ENCODE data around the gene RUSC1.

Gene RUSC1

GRCh38 chr1:155295183-155295941, 25.3 kb upstream of the RUSC1 start:
- ATAC-seq (ENCODE audit: insufficient read depth, low read depth) (no peak), DNase-seq (no peak)
- Histone ChIP-seq H3K9ac (ENCODE audit: low read depth, low read length) (no peak overlapping the region), H3K36me3 (ENCODE audit: insufficient read depth, low read length) (no peaks in the 10 kb centered on the region), H3K27ac (ENCODE audit: low read length) (no peak overlapping the region), H3K9me3 (ENCODE audit: insufficient read depth, low read length, severe bottlenecking) (no peaks in the 10 kb centered on the region), H3K27me3 (ENCODE audit: insufficient read depth, low read length, poor library complexity) (no peaks in the 10 kb centered on the region), H3K4me3 (ENCODE audit: low read depth in 1 of 2, low read length in 2 of 2) (no peak overlapping the region), H3K4me1 (ENCODE audit: insufficient read depth, low read length) (no peaks in the 10 kb centered on the region), H2AFZ (ENCODE audit: low read depth, low read length) (no peak overlapping the region), H4K20me1 (ENCODE audit: insufficient read depth, low read length) (no peaks in the 10 kb centered on the region), H3K79me2 (ENCODE audit: insufficient read depth, low read length) (no peaks in the 10 kb centered on the region), H3K4me2 (ENCODE audit: insufficient read depth, low read length) (no peak overlapping the region)
- no peak for TF ChIP-seq CTCF (IDR thresholded peaks at IDR 0.05; ENCODE audit: borderline replicate concordance, extremely low read depth, low read length, poor library complexity, severe bottlenecking)
- no peak for TF ChIP-seq EZH2 (IDR thresholded peaks at IDR 0.05; ENCODE audit: borderline replicate concordance, low read depth, low read length, severe bottlenecking)

GRCh38 chr1:155295942-155296267, 24.8 kb upstream of the RUSC1 start:
- ATAC-seq (ENCODE audit: insufficient read depth, low read depth), result no peak
- H3K4me1 ChIP-seq (ENCODE audit: insufficient read depth, low read length), result no peaks in the 10 kb centered on the region
- H3K9me3 ChIP-seq (ENCODE audit: insufficient read depth, low read length, severe bottlenecking), result no peaks in the 10 kb centered on the region
- no peaks in the 10 kb centered on the region for H3K36me3 ChIP-seq (ENCODE audit: insufficient read depth, low read length)
- H3K4me2 ChIP-seq (ENCODE audit: insufficient read depth, low read length), result no peak overlapping the region
- no peak for DNase-seq
- no peak overlapping the region for H3K4me3 ChIP-seq (ENCODE audit: low read depth in 1 of 2, low read length in 2 of 2)
- no peak for TF ChIP-seq EZH2 (IDR thresholded peaks at IDR 0.05; ENCODE audit: borderline replicate concordance, low read depth, low read length, severe bottlenecking)
- TF ChIP-seq CTCF (IDR thresholded peaks at IDR 0.05; ENCODE audit: borderline replicate concordance, extremely low read depth, low read length, poor library complexity, severe bottlenecking), result no peak
- H3K9ac ChIP-seq (ENCODE audit: low read depth, low read length), result no peak overlapping the region
- no peaks in the 10 kb centered on the region for H3K27me3 ChIP-seq (ENCODE audit: insufficient read depth, low read length, poor library complexity)
- H3K27ac ChIP-seq (ENCODE audit: low read length), result no peak overlapping the region
- H2AFZ ChIP-seq (ENCODE audit: low read depth, low read length), result no peak overlapping the region
- no peaks in the 10 kb centered on the region for H3K79me2 ChIP-seq (ENCODE audit: insufficient read depth, low read length)
- no peaks in the 10 kb centered on the region for H4K20me1 ChIP-seq (ENCODE audit: insufficient read depth, low read length)

- H3K4me1 ChIP-seq (ENCODE audit: insufficient read depth, low read length), result no peaks in the 10 kb centered on the region
- no peak for ATAC-seq (ENCODE audit: insufficient read depth, low read depth)
Observed at GRCh38 chr1:155296661-155297060, 24.0 kb upstream of the RUSC1 start.

More at GRCh38 chr1:155296661-155297060, 24.0 kb upstream of the RUSC1 start:
- H3K9ac ChIP-seq (ENCODE audit: low read depth, low read length), result no peak overlapping the region
- H3K36me3 ChIP-seq (ENCODE audit: insufficient read depth, low read length), result no peaks in the 10 kb centered on the region
- no peak overlapping the region for H3K4me3 ChIP-seq (ENCODE audit: low read depth in 1 of 2, low read length in 2 of 2)
- TF ChIP-seq CTCF (IDR thresholded peaks at IDR 0.05; ENCODE audit: borderline replicate concordance, extremely low read depth, low read length, poor library complexity, severe bottlenecking), result no peak
- H4K20me1 ChIP-seq (ENCODE audit: insufficient read depth, low read length), result no peaks in the 10 kb centered on the region
- H3K27me3 ChIP-seq (ENCODE audit: insufficient read depth, low read length, poor library complexity), result no peaks in the 10 kb centered on the region
- no peaks in the 10 kb centered on the region for H3K79me2 ChIP-seq (ENCODE audit: insufficient read depth, low read length)
- no peaks in the 10 kb centered on the region for H3K9me3 ChIP-seq (ENCODE audit: insufficient read depth, low read length, severe bottlenecking)
- H2AFZ ChIP-seq (ENCODE audit: low read depth, low read length), result no peak overlapping the region
- DNase-seq, result no peak
- no peak overlapping the region for H3K4me2 ChIP-seq (ENCODE audit: insufficient read depth, low read length)
- H3K27ac ChIP-seq (ENCODE audit: low read length), result no peak overlapping the region

Measured in DND-41 (cell line).